NAMALWA (cell line): ENCODE results near the gene CMTM3.
A peak's percentile ranks its signal among the peaks of the same experiment; 100 is the strongest.
"Not testable (repeated sequence)": the region's sequence is repeated elsewhere in the genome, so short reads cannot be mapped to it uniquely, and the experiment has no call there.

Experiments used
- DNase-seq: peaks from one replicate; pipeline ENCODE4 v3.0.0-alpha.2; 2015; ENCODE audit warnings: low spot score

The CMTM3 gene

GRCh38 chr16:66609139-66609510 lies 4.6 kb downstream of the CMTM3 start:
- DNase-seq = no peak

GRCh38 chr16:66610111-66610820 lies 5.8 kb downstream of the CMTM3 start:
- DNase-seq = no peak

GRCh38 chr16:66611911-66612310 lies 7.4 kb downstream of the CMTM3 start:
- not testable (repeated sequence) for DNase-seq

GRCh38 chr16:66612422-66612821 lies 7.9 kb downstream of the CMTM3 start:
- DNase-seq = no peak

GRCh38 chr16:66614161-66614802 lies 9.8 kb downstream of the CMTM3 start:
- DNase-seq = no peak

- no peak for DNase-seq
Measured at GRCh38 chr16:66616169-66616568, 11.7 kb downstream of the CMTM3 start.

GRCh38 chr16:66616592-66616991 lies 12.1 kb downstream of the CMTM3 start:
- no peak for DNase-seq

GRCh38 chr16:66617010-66617434 lies 12.5 kb downstream of the CMTM3 start:
- DNase-seq = no peak

GRCh38 chr16:66617728-66618127 lies 13.2 kb downstream of the CMTM3 start:
- DNase-seq = no peak

GRCh38 chr16:66618588-66619375 lies 14.3 kb downstream of the CMTM3 start:
- no peak for DNase-seq

- DNase-seq = peak; percentile 42
Measured at GRCh38 chr16:66619534-66620428, 15.3 kb downstream of the CMTM3 start.

- DNase-seq = no peak
Measured at GRCh38 chr16:66620429-66620795, 15.9 kb downstream of the CMTM3 start.

GRCh38 chr16:66621973-66622372 lies 17.5 kb downstream of the CMTM3 start:
- DNase-seq = no peak

GRCh38 chr16:66622863-66623262 lies 18.4 kb downstream of the CMTM3 start:
- no peak for DNase-seq

GRCh38 chr16:66623755-66624154 lies 19.3 kb downstream of the CMTM3 start:
- DNase-seq = no peak

GRCh38 chr16:66627611-66628378 lies 23.3 kb downstream of the CMTM3 start:
- not testable (repeated sequence) for DNase-seq

- no peak for DNase-seq
Measured at GRCh38 chr16:66629856-66630255, 25.4 kb downstream of the CMTM3 start.

GRCh38 chr16:66630561-66631260 lies 26.2 kb downstream of the CMTM3 start:
- not testable (repeated sequence) for DNase-seq

- DNase-seq = not testable (repeated sequence)
Measured at GRCh38 chr16:66631558-66631957, 27.1 kb downstream of the CMTM3 start.

GRCh38 chr16:66634527-66635196 lies 30.2 kb downstream of the CMTM3 start:
- no peak for DNase-seq
